HepG2 (cell line): ENCODE measurements around the gene TNFRSF25. TPM values are rescaled to one million over a fixed set of nuclear protein-coding genes. Genes with fewer than 3 reads are reported as not detected.

ENCODE experiments used
- ATAC-seq: fragments of 200-7000 bp; cut with Tn5 transposase; 3 replicates; pipeline ENCODE4 v1.9.1; 2020; ENCODE audit warnings: mild to moderate bottlenecking, moderate library complexity
- BruUV-seq: library from RNA; stranded (reverse); fragments of 400-500 nt; replicated peaks from 2 replicates; lab custom pipeline; 2021; lab: Mats Ljungman, UMichigan
- CTCF ChIA-PET: fragments of 300-600 bp; formaldehyde crosslinking; extraction: SDS; loops from one replicate; lab custom pipeline; 2021; ENCODE audit warnings: low total read pairs, inconsistent platforms, low intra/inter-chr PET ratio; lab: Yijun Ruan, JAX
- POLR2A ChIA-PET: fragments of 350-600 bp; sonication (Branson Sonifier 250); formaldehyde crosslinking; loops from one replicate; lab custom pipeline; 2020; ENCODE audit warnings: antibody characterized with exemption, inconsistent platforms; lab: Yijun Ruan, JAX
- DNase-seq: peaks from one replicate; pipeline ENCODE4 v3.0.0-alpha.2; 2015; ENCODE audit warnings: low spot score
- FAIRE-seq: peaks from 3 replicates; lab custom pipeline; 2011; peaks lifted over from hg19 to GRCh38; lab: Jason Lieb, UNC
- H2AFZ ChIP-seq: one replicate; pipeline ENCODE4 v1.6.1; 2011; ENCODE audit warnings: low read length, inconsistent platforms
- H3K27ac ChIP-seq: fragments of 300-600 bp; 3 replicates; pipeline ENCODE4 v1.8.0; 2011; ENCODE audit warnings: mixed run types, mild to moderate bottlenecking, mixed read lengths, low read length, inconsistent platforms; ENCODE audit not compliant: insufficient read depth; ENCODE audit errors: extremely low read length
- H3K27me3 ChIP-seq, 2 experiments: fragments of 200-600 bp in 1 of 2; 2 replicates in 1 of 2; 3 replicates in 1 of 2; pipeline versions ENCODE4 v1.6.0 to v1.8.0; 2011; ENCODE audit warnings: low read length in 2 of 2, mild to moderate bottlenecking in 2 of 2, moderate library complexity in 2 of 2, inconsistent platforms in 1 of 2; ENCODE audit not compliant: insufficient read depth in 2 of 2, control insufficient read depth in 1 of 2
- H3K36me3 ChIP-seq, 2 experiments: fragments of 200-600 bp in 1 of 2; replicated peaks in 1 of 2; 2 replicates in 1 of 2; 3 replicates in 1 of 2; pipeline versions ENCODE4 v1.5.1 to v1.8.0; 2011; ENCODE audit warnings: low read length in 2 of 2, inconsistent platforms in 1 of 2; ENCODE audit not compliant: insufficient read depth in 2 of 2, control insufficient read depth in 1 of 2
- H3K4me1 ChIP-seq: 2 replicates; pipeline ENCODE4 v1.5.1; 2012; ENCODE audit warnings: low read length, inconsistent platforms; ENCODE audit not compliant: insufficient read depth
- H3K4me2 ChIP-seq: 2 replicates; pipeline ENCODE4 v1.6.0; 2011; ENCODE audit warnings: low read depth, low read length, inconsistent platforms
- H3K4me3 ChIP-seq, 3 experiments: fragments of 200-600 bp in 1 of 3; sonication (generic), shearing (Covaris generic) in 1 of 3; replicated peaks in 1 of 3; 2 replicates each; pipeline ENCODE4 v1.5.1; 2011 to 2016; ENCODE audit warnings: low read length in 3 of 3, inconsistent platforms in 2 of 3, low read depth in 2 of 3, mild to moderate bottlenecking in 2 of 3, control low read depth in 1 of 3, mixed read lengths in 1 of 3; ENCODE audit not compliant: insufficient read depth in 1 of 3
- H3K79me2 ChIP-seq: one replicate; pipeline ENCODE4 v1.6.1; 2011; ENCODE audit warnings: low read length, inconsistent platforms; ENCODE audit not compliant: insufficient read depth
- H3K9ac ChIP-seq: 2 replicates; pipeline ENCODE4 v1.6.0; 2011; ENCODE audit warnings: mild to moderate bottlenecking, low read depth, low read length, inconsistent platforms; ENCODE audit not compliant: insufficient read depth
- H3K9me3 ChIP-seq: 2 replicates; pipeline ENCODE4 v1.5.1; 2012; ENCODE audit warnings: mild to moderate bottlenecking, low read length
- H4K20me1 ChIP-seq: 2 replicates; pipeline ENCODE4 v1.6.0; 2011; ENCODE audit warnings: inconsistent platforms, mild to moderate bottlenecking, low read length, moderate library complexity; ENCODE audit not compliant: insufficient read depth
- GABPB1 ChIP-seq: IDR thresholded peaks from 2 replicates; pipeline ENCODE4 v1.6.1; 2016; ENCODE audit warnings: mild to moderate bottlenecking, missing genetic modification reagents, moderate library complexity, missing compliant biosample characterization
- MEIS2 ChIP-seq: sonication (generic); formaldehyde crosslinking; IDR thresholded peaks from 2 replicates; pipeline ENCODE4 v1.9.0; 2021; ENCODE audit warnings: mild to moderate bottlenecking, missing genetic modification reagents
- WGBS: methylation state at CpG from one replicate; pipeline ENCODE4 v1.1.6; 2017; ENCODE audit warnings: low lambda C conversion rate; 5-methylcytosine and 5-hydroxymethylcytosine counted together
- in situ Hi-C: cut with HindIII; loops from 2 replicates; pipeline ENCODE4 v1.10.0; 2017; ENCODE audit warnings: low pct_unique_long_range_greater_than_20kb; ENCODE audit not compliant: extremely low pct_ligation_motif_present
- intact Hi-C: fragments of 100-400 bp; cut with micrococcal nuclease; formaldehyde crosslinking; loops from one replicate; pipeline ENCODE4 v1.10.0; 2022; ENCODE audit not compliant: unreplicated experiment
- polyA plus RNA-seq, 8 experiments: library from polyadenylated mRNA; depleted of rRNA in 3 of 8; stranded (reverse) in 7 of 8; unstranded in 1 of 8; fragments of >200 nt; fragmentation: Illumina TruSeq in 4 of 8; extraction: Trizol in 4 of 8; gene quantifications; 2 replicates each; pipeline versions ENCODE4 v1.2.1 to v1.2.3, GENCODE V29; 2011 to 2016; ENCODE audit warnings: low read depth in 4 of 8, missing spikeins in 1 of 8, mixed read lengths in 1 of 8; ENCODE audit not compliant: insufficient read depth in 1 of 8
- total RNA-seq, 5 experiments: library from RNA; depleted of rRNA; stranded (reverse); fragments of >200 nt; fragmentation: Illumina TruSeq; extraction: Trizol; gene quantifications; 2 replicates each; pipeline ENCODE4 v1.2.3, GENCODE V29; 2016; ENCODE audit warnings: low read depth in 1 of 5
- TF ChIP-seq, protein P1 (sequence below): sonication (generic); formaldehyde crosslinking; IDR thresholded peaks from 2 replicates; pipeline ENCODE4 v1.4.0; 2020; ENCODE audit warnings: missing genetic modification reagents

The TNFRSF25 gene
- total and polyA plus RNA-seq, 2 of the 13 experiments (the other 11 are each of a cell fraction or from before 2014, with no cell fraction given) = 1.4 to 1.5 TPM

DNA sequence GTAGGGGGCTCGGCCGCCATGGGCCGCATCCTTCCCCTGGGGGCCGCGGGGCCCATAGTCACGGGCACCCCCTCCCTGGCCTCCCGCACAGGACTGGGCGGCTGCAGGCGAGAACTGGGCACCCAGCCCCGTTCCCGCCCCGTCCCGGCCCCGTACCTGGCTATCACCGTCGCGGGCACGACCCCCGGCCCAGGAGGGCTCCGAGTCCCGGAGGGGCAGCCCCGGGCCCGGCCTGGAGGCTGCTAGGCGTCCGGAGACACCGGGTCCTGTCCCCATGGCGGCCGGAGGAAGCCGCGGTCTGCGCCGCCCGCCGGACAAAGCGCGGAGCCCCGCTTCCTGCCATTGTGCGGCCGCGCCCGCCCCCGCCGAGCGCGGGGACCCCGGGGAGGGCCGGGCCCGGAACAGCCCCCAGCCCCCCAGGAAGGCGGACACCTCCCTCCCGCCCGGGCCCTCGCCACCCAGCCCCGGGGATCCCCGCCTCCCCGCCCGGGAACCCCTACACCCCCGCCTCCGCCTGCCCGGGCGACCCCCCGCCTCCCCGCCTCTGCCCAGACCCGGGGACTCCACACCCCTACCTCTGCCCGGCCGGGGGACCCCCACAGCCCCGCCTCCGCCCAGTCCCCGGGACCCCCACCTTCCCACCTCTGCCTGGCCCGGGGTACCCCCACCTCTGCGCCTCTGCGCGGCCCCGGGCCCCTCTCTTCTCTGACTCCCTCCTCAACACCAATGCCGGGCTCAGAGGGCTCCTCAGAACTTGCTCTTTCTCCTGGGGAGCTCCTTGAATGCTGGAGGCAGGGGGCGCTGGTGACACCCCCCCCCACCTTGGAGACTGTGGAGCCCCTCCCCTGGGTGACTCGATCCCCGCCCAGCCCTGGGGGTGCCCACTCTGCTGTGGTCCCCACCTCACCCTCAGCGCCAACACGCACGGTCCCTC, 19.5 kb upstream of the TNFRSF25 start:
- no TSS peak for BruUV-seq
- Histone ChIP-seq H3K4me3 (peak overlapping the region; percentile 30 to 60 (median 45); a peak in 4 of 6 replicates), H3K9ac (no peak overlapping the region), H4K20me1 (no peaks in the 10 kb centered on the region), H3K4me2 (peak overlapping the region; percentile 47), H3K9me3 (no peaks in the 10 kb centered on the region), H3K79me2 (no peaks in the 10 kb centered on the region), H3K27me3 (peaks cover 0 to 3% of the 10 kb centered on the region in 2 experiments; a peak in 1 of 5 replicates), H2AFZ (no peak overlapping the region), H3K27ac (no peak overlapping the region), H3K36me3 (no peaks in the 10 kb centered on the region), H3K4me1 (peaks cover 40% of the 10 kb centered on the region)
- FAIRE-seq (no peak), ATAC-seq (no peak), DNase-seq (no peak)
- TF ChIP-seq GABPB1 (CRISPR knock-in tag) = 0 out of 2 replicates have a peak, but pooled peaks have one; percentile 15
- no peak for TF ChIP-seq MEIS2 (CRISPR knock-in tag)
- TF ChIP-seq, protein P1, sequence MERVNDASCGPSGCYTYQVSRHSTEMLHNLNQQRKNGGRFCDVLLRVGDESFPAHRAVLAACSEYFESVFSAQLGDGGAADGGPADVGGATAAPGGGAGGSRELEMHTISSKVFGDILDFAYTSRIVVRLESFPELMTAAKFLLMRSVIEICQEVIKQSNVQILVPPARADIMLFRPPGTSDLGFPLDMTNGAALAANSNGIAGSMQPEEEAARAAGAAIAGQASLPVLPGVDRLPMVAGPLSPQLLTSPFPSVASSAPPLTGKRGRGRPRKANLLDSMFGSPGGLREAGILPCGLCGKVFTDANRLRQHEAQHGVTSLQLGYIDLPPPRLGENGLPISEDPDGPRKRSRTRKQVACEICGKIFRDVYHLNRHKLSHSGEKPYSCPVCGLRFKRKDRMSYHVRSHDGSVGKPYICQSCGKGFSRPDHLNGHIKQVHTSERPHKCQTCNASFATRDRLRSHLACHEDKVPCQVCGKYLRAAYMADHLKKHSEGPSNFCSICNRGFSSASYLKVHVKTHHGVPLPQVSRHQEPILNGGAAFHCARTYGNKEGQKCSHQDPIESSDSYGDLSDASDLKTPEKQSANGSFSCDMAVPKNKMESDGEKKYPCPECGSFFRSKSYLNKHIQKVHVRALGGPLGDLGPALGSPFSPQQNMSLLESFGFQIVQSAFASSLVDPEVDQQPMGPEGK (CRISPR knock-in tag) = peak; percentile 28; the same call in 1 of the 2 replicates
- ChIA-PET CTCF (interaction anchor here (0.7 to 2.0 kb wide), 2 partner anchors 10 to 38 kb away, joined by 3 to 24 read pairs; no protein-coding TSS in a partner anchor), POLR2A (interaction anchor here (0.9 kb wide), 1 partner anchor 279 kb away, joined by 3 read pairs; the partner anchor contains the start of gene RNF207)
- in situ Hi-C loops = loop anchor here (25.0 kb wide), 1 partner anchor 727 kb away; no protein-coding TSS in a partner anchor
- 67% methylated on average over 32 of the region's 80 CpGs for WGBS
- intact Hi-C loops = loop anchor here (1.0 to 5.0 kb wide), 2 partner anchors 38 to 162 kb away; no protein-coding TSS in a partner anchor
